ENCODE results near the gene BPIFB2. TPM values are rescaled to one million over a fixed set of nuclear protein-coding genes. Genes with fewer than 3 reads are reported as not detected.

Gene BPIFB2
- polyA plus RNA-seq, 1 of the 3 experiments (the other 2 are of a cell fraction): not detected

DNA sequence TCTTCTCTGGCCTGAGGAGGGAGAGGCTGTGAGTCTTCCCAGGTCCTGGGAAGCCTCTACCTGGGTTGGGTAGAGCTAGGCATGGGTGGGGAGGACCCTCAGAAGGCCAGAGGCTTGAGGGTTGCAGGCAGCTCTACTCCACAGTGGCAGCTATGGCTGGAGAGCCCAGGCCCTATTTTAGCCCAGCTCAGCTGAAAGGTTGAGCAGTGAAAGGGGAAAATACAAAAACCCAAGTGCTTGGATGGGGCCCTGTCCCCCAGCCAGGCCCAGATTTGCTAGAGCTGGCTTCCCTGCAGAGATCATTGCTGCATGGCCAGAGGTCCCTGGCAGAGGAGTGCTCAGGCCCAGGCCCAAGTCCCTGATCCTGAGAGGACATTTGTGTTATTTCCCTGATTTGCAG is 48.9 kb upstream of the BPIFB2 start:
- Histone ChIP-seq H3K27me3 (ENCODE audit: insufficient read depth) (peaks cover 16% of the 10 kb centered on the region; the same call in 1 of the 2 replicates), H3F3A (replicated peaks; ENCODE audit: insufficient read depth) (no peaks in the 10 kb centered on the region), H3K9ac (no peak overlapping the region), H3K79me2 (ENCODE audit: insufficient read depth) (no peaks in the 10 kb centered on the region), H2AFZ (ENCODE audit: low read depth) (no peak overlapping the region), H3K9me2 (no peaks in the 10 kb centered on the region), H3K9me3 (no peaks in the 10 kb centered on the region; the same call in 1 of the 2 replicates), H3K36me3 (replicated peaks in 1 of 2; ENCODE audit: control insufficient read depth in 1 of 2, insufficient read depth in 2 of 2, low read length in 1 of 2) (no peaks in the 10 kb centered on the region), H3K4me2 (no peak overlapping the region), H4K20me1 (ENCODE audit: insufficient read depth) (no peaks in the 10 kb centered on the region), H3K4me1 (ENCODE audit: control insufficient read depth in 1 of 2, insufficient read depth in 2 of 2, low read depth in 1 of 2, low read length in 1 of 2) (no peaks in the 10 kb centered on the region), H3K27ac (ENCODE audit: low read depth in 2 of 2, low read length in 1 of 2) (no peak overlapping the region), H3K4me3 (ENCODE audit: low read depth in 2 of 2, low read length in 1 of 2) (no peak overlapping the region)
- POLR2A ChIA-PET: no interaction called here
- CTCF ChIA-PET: interaction anchor here (0.6 to 1.7 kb wide), 2 partner anchors 13 to 168 kb away, joined by 3 to 7 read pairs; no protein-coding TSS in a partner anchor
- TF ChIP-seq EP300 (IDR thresholded peaks at IDR 0.05; ENCODE audit: borderline replicate concordance in 1 of 2, low read depth in 1 of 2, low read length in 1 of 2): no peak
- TF ChIP-seq SIN3A (IDR thresholded peaks at IDR 0.05; ENCODE audit: borderline replicate concordance, low read depth, low read length): no peak
- no peak for TF ChIP-seq TEAD4 (IDR thresholded peaks at IDR 0.05; ENCODE audit: borderline replicate concordance, insufficient read depth)
- no peak for TF ChIP-seq CTCF (IDR thresholded peaks at IDR 0.05)
- no peak for TF ChIP-seq USF1 (IDR thresholded peaks at IDR 0.05; ENCODE audit: borderline replicate concordance, low read depth)
- no peak for TF ChIP-seq MXI1 (IDR thresholded peaks at IDR 0.05; ENCODE audit: low read depth, low read length)
- no peak for TF ChIP-seq POLR2AphosphoS5 (IDR thresholded peaks at IDR 0.05; ENCODE audit: low read depth, low read length)
- TF ChIP-seq, protein P1, sequence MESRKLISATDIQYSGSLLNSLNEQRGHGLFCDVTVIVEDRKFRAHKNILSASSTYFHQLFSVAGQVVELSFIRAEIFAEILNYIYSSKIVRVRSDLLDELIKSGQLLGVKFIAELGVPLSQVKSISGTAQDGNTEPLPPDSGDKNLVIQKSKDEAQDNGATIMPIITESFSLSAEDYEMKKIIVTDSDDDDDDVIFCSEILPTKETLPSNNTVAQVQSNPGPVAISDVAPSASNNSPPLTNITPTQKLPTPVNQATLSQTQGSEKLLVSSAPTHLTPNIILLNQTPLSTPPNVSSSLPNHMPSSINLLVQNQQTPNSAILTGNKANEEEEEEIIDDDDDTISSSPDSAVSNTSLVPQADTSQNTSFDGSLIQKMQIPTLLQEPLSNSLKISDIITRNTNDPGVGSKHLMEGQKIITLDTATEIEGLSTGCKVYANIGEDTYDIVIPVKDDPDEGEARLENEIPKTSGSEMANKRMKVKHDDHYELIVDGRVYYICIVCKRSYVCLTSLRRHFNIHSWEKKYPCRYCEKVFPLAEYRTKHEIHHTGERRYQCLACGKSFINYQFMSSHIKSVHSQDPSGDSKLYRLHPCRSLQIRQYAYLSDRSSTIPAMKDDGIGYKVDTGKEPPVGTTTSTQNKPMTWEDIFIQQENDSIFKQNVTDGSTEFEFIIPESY (IDR thresholded peaks at IDR 0.05; ENCODE audit: borderline replicate concordance, low read depth): no peak
- TF ChIP-seq FOXM1 (IDR thresholded peaks at IDR 0.05; ENCODE audit: low read depth): no peak
- TF ChIP-seq FOSL2 (IDR thresholded peaks at IDR 0.05; ENCODE audit: borderline replicate concordance, low read depth): no peak
- no peak for TF ChIP-seq RCOR1 (IDR thresholded peaks at IDR 0.05; ENCODE audit: low read length)
- TF ChIP-seq RXRA (IDR thresholded peaks at IDR 0.05; ENCODE audit: borderline replicate concordance, low read depth): no peak
- TF ChIP-seq YY1 (IDR thresholded peaks at IDR 0.05; ENCODE audit: low read depth): no peak
- TF ChIP-seq MEF2A (IDR thresholded peaks at IDR 0.05; ENCODE audit: borderline replicate concordance, low read depth): no peak
- TF ChIP-seq USF2 (IDR thresholded peaks at IDR 0.05; ENCODE audit: borderline replicate concordance, low read depth, low read length): no peak
- TF ChIP-seq TAF1 (IDR thresholded peaks at IDR 0.05; ENCODE audit: borderline replicate concordance, low read depth, low read length): no peak
- TF ChIP-seq, protein P2, sequence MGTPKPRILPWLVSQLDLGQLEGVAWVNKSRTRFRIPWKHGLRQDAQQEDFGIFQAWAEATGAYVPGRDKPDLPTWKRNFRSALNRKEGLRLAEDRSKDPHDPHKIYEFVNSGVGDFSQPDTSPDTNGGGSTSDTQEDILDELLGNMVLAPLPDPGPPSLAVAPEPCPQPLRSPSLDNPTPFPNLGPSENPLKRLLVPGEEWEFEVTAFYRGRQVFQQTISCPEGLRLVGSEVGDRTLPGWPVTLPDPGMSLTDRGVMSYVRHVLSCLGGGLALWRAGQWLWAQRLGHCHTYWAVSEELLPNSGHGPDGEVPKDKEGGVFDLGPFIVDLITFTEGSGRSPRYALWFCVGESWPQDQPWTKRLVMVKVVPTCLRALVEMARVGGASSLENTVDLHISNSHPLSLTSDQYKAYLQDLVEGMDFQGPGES (IDR thresholded peaks at IDR 0.05; ENCODE audit: low read depth, low read length): no peak
- TF ChIP-seq EZH2phosphoT487 (IDR thresholded peaks at IDR 0.05; ENCODE audit: borderline replicate concordance, low read depth): no peak
- TF ChIP-seq PBX3 (IDR thresholded peaks at IDR 0.05): no peak
- TF ChIP-seq GATA2 (CRISPR knock-in tag; IDR thresholded peaks at IDR 0.05): no peak
- DNase-seq: no peak

Data from SK-N-SH (cell line).